ENCODE results near the gene PANX1. TPM values are rescaled to one million over a fixed set of nuclear protein-coding genes. Genes with fewer than 3 reads are reported as not detected.

PANX1 gene
- total RNA-seq, 6 experiments from 2014 or later: 22.5 to 26.7 (median 24.5) TPM

- H3K4me1 Mint-ChIP-seq (ENCODE audit: low read depth): peaks cover 33% of the 10 kb centered on the region
These were observed 49.7 kb downstream of the PANX1 start for GRCh38 chr11:94178331-94178730.

GRCh38 chr11:94179696-94180095, 51.1 kb downstream of the PANX1 start:
- DNase-seq: no peak
- Mint-ChIP-seq H3K27me3 (ENCODE audit: insufficient read depth) (no peaks in the 10 kb centered on the region), H3K4me3 (no peak overlapping the region), H3K27ac (no peak overlapping the region), H3K9me3 (no peaks in the 10 kb centered on the region), H3K4me1 (ENCODE audit: low read depth) (peaks cover 35% of the 10 kb centered on the region), H3K36me3 (ENCODE audit: low read depth) (peaks cover 12% of the 10 kb centered on the region)
- TF ChIP-seq, protein P1, sequence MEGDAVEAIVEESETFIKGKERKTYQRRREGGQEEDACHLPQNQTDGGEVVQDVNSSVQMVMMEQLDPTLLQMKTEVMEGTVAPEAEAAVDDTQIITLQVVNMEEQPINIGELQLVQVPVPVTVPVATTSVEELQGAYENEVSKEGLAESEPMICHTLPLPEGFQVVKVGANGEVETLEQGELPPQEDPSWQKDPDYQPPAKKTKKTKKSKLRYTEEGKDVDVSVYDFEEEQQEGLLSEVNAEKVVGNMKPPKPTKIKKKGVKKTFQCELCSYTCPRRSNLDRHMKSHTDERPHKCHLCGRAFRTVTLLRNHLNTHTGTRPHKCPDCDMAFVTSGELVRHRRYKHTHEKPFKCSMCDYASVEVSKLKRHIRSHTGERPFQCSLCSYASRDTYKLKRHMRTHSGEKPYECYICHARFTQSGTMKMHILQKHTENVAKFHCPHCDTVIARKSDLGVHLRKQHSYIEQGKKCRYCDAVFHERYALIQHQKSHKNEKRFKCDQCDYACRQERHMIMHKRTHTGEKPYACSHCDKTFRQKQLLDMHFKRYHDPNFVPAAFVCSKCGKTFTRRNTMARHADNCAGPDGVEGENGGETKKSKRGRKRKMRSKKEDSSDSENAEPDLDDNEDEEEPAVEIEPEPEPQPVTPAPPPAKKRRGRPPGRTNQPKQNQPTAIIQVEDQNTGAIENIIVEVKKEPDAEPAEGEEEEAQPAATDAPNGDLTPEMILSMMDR (IDR thresholded peaks at IDR 0.05): no peak

More at GRCh38 chr11:94178331-94178730, 49.7 kb downstream of the PANX1 start:
- no peak overlapping the region for H3K4me3 Mint-ChIP-seq
- H3K36me3 Mint-ChIP-seq (ENCODE audit: low read depth): peaks cover 12% of the 10 kb centered on the region
- no peak overlapping the region for H3K27ac Mint-ChIP-seq
- H3K9me3 Mint-ChIP-seq: no peaks in the 10 kb centered on the region
- TF ChIP-seq, protein P1 (IDR thresholded peaks at IDR 0.05): no peak
- no peaks in the 10 kb centered on the region for H3K27me3 Mint-ChIP-seq (ENCODE audit: insufficient read depth)
- no peak for DNase-seq

DNA sequence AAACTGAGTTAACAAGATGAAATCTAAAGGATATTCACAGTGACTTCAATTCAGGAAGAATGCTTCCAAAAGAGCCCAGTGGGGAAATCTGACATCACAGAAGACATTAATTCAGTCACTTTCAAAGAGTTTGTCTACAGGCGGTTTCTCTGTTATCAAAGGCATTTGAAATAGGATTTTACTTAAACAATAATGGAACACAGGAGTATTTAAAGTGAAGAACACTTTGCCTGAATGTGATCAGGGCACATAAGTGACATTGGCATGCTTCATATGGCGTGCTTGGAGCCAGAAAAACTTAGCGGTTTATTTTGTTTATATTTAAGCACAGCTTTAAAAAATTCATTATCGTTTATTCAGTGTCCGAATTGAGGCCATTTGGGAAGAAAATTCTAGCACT, 52.9 kb downstream of the PANX1 start:
- TF ChIP-seq, protein P1 (IDR thresholded peaks at IDR 0.05): no peak
- Mint-ChIP-seq H3K27me3 (ENCODE audit: insufficient read depth) (no peaks in the 10 kb centered on the region), H3K27ac (no peak overlapping the region), H3K9me3 (no peaks in the 10 kb centered on the region), H3K36me3 (ENCODE audit: low read depth) (peaks cover 15% of the 10 kb centered on the region), H3K4me1 (ENCODE audit: low read depth) (peaks cover 35% of the 10 kb centered on the region), H3K4me3 (no peak overlapping the region)
- no peak for DNase-seq

DNA sequence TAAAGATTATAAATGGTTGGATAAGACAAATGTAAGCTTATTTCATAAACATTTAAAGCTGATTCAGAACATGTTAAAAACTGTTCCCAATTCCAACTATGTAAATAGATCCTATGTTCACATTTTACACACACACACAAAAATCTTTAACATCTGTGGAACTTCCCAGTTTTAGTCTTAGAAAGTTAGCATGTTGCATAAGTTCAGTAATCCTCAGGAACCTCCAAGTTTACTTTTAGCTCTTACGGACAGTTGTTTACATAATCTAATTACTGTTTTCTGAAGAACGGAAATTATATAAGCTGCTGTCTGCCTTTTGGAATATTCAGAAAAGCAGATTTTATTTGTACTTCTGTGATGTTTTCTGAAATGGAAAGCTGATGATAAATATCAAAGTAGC, 53.3 kb downstream of the PANX1 start:
- Mint-ChIP-seq H3K27ac (no peak overlapping the region), H3K4me3 (no peak overlapping the region), H3K36me3 (ENCODE audit: low read depth) (peaks cover 17% of the 10 kb centered on the region), H3K9me3 (no peaks in the 10 kb centered on the region), H3K4me1 (ENCODE audit: low read depth) (peaks cover 38% of the 10 kb centered on the region), H3K27me3 (ENCODE audit: insufficient read depth) (no peaks in the 10 kb centered on the region)
- no peak for DNase-seq
- TF ChIP-seq, protein P1 (IDR thresholded peaks at IDR 0.05): no peak

DNA sequence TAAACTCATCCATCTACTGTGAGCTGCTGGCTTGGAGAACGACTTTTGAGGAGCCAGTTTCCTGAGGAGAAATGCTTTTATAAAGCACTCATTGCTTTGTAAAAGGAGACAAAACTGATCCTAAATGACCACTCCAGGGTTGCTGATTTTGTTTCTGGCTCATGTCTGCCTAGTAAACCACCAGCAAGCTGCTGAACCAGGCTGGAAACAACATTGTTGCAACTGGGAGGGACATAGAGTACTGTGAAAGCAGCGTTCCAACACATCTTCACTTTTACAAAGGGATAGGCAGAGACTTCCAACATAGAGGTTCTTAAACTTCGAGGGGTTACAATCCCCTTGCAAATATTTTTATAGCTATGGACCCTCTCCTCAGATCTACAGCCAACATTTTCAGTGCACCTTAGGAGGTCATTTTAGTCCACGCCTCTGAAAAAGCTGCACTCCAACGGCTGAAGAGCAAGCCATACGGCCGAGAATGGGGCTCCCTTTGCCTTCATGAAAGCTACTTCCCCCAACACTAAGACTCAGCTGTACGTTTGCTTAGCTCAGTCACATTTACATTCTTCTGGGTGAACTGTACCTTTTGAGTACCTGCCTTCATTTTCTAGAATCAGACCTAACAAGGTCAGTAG, 54.7 kb downstream of the PANX1 start:
- Mint-ChIP-seq H3K36me3 (ENCODE audit: low read depth) (peaks cover 21% of the 10 kb centered on the region), H3K27me3 (ENCODE audit: insufficient read depth) (no peaks in the 10 kb centered on the region), H3K4me1 (ENCODE audit: low read depth) (peaks cover 47% of the 10 kb centered on the region), H3K4me3 (no peak overlapping the region), H3K9me3 (no peaks in the 10 kb centered on the region), H3K27ac (no peak overlapping the region)
- TF ChIP-seq, protein P1 (IDR thresholded peaks at IDR 0.05): no peak
- no peak for DNase-seq
